CD4-positive, alpha-beta T cell treated with Interferon gamma for 1 hour (primary cell): ENCODE measurements around the gene RETSAT.
A peak's percentile ranks its signal among the peaks of the same experiment; 100 is the strongest.
"Not testable (repeated sequence)": the region's sequence is repeated elsewhere in the genome, so short reads cannot be mapped to it uniquely, and the experiment has no call there.

Experiments
- DNase-seq: peaks from one replicate; pipeline ENCODE4 v3.0.0-alpha.2; 2020

RETSAT gene

GRCh38 chr2:85329701-85330100 lies 24.6 kb downstream of the RETSAT start:
- DNase-seq: not testable (repeated sequence)

GRCh38 chr2:85329181-85329651 lies 25.1 kb downstream of the RETSAT start:
- DNase-seq: no peak

- peak; percentile 92 for DNase-seq
These were observed 26.3 kb downstream of the RETSAT start, which contains the start of gene TGOLN2 for GRCh38 chr2:85327822-85328617. Gene TGOLN2 (minus strand): TSS chr2:85327989. CDS start chr2:85327962, 27 bp downstream.

GRCh38 chr2:85327160-85327821 lies 27.0 kb downstream of the RETSAT start:
- DNase-seq: peak; percentile 49

GRCh38 chr2:85326406-85327159 lies 27.7 kb downstream of the RETSAT start:
- peak; percentile 26 for DNase-seq

- DNase-seq: no peak
These were observed 28.9 kb downstream of the RETSAT start for GRCh38 chr2:85325466-85325811.

- DNase-seq: no peak
These were observed 29.5 kb downstream of the RETSAT start for GRCh38 chr2:85324639-85325465.

GRCh38 chr2:85323988-85324367 lies 30.4 kb downstream of the RETSAT start:
- DNase-seq: not testable (repeated sequence)

GRCh38 chr2:85323351-85323987 lies 30.9 kb downstream of the RETSAT start:
- no peak for DNase-seq

- no peak for DNase-seq
These were observed 34.5 kb downstream of the RETSAT start for GRCh38 chr2:85319796-85320195.

GRCh38 chr2:85318222-85319074 lies 35.9 kb downstream of the RETSAT start:
- no peak for DNase-seq

GRCh38 chr2:85315921-85316320 lies 38.4 kb downstream of the RETSAT start:
- DNase-seq: not testable (repeated sequence)

- DNase-seq: no peak
These were observed 39.5 kb downstream of the RETSAT start for GRCh38 chr2:85314884-85315242.

GRCh38 chr2:85312404-85312803 lies 41.9 kb downstream of the RETSAT start:
- DNase-seq: no peak

- DNase-seq: no peak
These were observed 44.0 kb downstream of the RETSAT start for GRCh38 chr2:85310330-85310729.

GRCh38 chr2:85309699-85310321 lies 44.5 kb downstream of the RETSAT start:
- no peak for DNase-seq

GRCh38 chr2:85308896-85309555 lies 45.3 kb downstream of the RETSAT start:
- no peak for DNase-seq

GRCh38 chr2:85308201-85308600 lies 46.1 kb downstream of the RETSAT start:
- DNase-seq: no peak

- no peak for DNase-seq
These were observed 46.8 kb downstream of the RETSAT start for GRCh38 chr2:85307527-85307897.
